ENCODE data around the gene CFAP47.

CFAP47 gene

GRCh38 chrX:36266155-36266554 lies 346.6 kb downstream of the CFAP47 start:
- no peak for DNase-seq

GRCh38 chrX:36310136-36310535 lies 390.6 kb downstream of the CFAP47 start:
- no peak for DNase-seq

DNA sequence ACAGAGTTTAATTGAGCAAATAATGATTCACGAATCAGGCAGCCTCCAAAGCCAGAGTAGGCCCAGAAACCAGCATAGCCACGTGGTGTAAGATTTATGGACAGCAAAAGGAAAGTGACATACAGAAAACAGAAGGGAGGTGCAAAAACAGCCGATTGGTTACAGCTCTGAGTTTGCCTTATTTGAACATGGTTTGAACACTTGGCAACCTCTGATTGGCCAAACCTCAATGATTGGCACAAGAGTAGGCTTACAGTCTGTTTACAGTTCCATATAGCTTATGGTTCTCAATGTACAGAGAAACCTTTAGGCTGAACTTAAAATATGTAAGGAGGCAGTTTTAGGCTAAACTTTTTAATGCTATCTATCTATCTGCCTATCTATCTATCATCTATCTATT lies 394.8 kb downstream of the CFAP47 start:
- DNase-seq = no peak

DNA sequence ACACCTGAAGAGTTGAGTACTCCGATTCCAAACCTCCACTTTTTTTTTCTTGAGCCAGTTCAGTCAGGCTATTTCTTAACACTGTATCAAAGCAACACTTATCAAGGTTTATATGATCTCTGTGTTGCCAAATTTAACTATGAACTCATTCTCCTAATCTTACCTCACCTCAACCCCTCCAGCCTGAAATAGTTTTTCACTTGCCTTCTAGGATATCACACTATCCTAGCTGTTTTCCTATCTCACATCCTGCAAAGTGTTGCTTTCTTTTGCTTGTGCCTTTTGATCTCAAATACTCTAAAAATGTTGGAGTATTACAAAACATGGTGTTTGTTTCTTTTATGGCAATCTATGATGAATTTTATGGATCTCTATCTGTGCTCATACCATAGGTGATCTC lies 415.0 kb downstream of the CFAP47 start:
- DNase-seq = no peak

DNA sequence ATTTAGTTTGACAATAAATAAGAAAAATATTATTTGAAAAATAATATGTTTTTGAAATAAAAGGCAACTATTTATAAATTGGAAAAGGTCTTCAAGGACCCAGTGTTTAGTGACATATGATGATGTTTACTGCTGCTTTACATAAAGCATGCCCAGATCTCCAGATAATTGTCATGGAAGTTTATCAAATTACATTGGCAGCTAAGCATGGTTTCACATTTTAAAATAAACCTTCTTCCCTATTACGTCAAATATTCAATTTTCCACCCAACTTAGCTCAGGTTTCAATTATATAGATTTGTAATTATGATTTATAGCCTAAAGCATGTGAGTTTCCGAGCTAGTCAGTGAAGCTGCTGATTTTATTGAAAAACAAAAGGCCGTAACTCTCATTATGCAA lies 417.2 kb downstream of the CFAP47 start:
- no peak for DNase-seq

DNA sequence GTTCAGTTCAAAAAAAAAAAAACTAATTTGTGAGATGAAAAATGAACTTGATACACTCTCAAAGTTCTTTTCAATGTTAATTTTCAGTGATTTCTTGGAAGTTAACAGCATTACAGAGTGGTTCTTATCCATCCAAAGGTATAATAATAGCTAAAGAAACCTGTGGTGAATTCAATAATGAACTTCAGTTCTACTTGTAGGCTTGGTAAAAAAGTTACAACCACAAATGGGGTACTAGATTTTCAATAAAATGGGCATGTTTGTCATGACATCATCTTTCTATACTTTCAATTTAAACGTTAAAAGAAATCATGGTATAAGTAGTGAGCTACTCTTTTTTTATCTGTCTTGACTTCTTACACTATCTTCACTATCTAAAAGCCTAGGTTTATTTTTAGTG lies 424.8 kb downstream of the CFAP47 start:
- no peak for DNase-seq

DNA sequence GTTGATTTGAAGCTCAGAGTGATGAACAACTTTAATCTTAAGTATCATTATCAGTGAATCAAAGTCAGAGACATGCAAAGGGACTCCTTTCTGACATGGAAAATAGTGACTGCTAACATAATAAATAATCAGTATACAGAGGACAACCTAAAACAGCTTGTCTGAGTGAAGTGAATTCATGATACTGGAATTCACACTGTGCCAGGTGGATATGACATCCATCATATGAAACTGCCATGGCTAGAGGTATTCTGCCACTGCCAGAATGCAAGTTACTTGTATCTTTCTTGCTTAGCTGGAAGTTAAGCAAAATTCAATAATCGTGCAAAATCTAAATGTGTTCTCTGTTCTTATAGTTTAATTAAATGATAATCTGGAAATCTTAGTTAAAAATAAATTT lies 429.0 kb downstream of the CFAP47 start:
- no peak for DNase-seq

DNA sequence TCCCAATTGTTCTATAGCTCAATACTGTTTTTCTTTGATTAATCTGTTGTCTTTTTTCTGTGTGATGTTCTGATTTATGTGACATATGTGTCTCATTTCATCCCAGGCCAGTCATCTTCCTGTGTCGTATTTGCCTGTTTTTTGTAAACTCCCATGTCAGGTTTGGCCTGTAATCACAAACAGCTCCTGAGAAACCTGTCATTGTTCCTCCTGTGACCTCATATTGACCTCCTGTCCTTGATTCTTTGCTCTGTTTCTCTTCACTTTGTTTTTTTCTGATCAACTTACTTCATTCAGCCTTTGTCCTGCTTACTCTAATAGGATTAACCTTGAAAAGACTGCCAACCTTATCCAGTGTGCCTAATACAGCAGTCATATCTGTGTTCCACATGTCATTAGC lies 438.3 kb downstream of the CFAP47 start:
- DNase-seq = no peak

GRCh38 chrX:36364262-36364661 lies 444.7 kb downstream of the CFAP47 start:
- no peak for DNase-seq

GRCh38 chrX:36383495-36383894 lies 464.0 kb downstream of the CFAP47 start:
- no peak for DNase-seq

DNA sequence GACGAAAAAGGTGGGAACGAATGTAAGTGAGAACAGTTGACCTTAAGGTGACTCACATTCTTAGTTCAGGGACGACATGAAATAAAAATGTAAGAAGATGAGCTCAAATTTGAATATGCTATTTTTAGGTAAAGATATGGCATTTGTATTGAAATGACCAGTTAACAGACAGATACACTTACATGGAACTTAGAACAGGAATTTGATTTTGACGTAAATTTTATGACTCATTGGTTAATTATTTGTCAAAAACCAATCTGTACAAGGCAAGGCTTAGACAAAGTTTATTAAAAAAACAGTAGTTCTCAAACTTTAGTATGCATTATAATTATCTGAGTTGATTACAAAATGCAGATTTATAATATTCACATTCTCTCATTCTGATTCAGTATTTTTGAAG lies 469.4 kb downstream of the CFAP47 start:
- DNase-seq = no peak

- DNase-seq = no peak
Measured at GRCh38 chrX:36401774-36402173, 482.2 kb downstream of the CFAP47 start.

DNA sequence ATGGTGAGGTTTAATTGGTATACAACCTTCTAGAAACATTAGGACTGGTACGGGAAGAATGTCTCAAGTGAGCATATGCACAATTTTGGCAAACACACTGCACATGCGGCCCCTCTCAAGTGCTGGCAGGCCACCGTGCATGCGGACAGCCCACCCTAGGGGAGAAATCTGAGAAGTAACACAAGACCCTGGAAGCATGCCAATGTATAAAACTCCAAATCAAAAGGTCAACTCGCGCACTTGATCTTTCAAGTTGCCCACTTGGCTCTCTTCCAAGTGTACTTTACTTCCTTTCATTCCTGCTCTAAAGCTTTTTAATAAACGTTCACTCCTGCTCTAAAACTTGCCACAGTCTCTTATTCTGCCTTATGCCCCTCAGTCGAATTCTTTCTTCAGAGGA lies 488.3 kb downstream of the CFAP47 start:
- no peak for DNase-seq

GRCh38 chrX:36414056-36414455 lies 494.5 kb downstream of the CFAP47 start:
- DNase-seq = no peak

DNA sequence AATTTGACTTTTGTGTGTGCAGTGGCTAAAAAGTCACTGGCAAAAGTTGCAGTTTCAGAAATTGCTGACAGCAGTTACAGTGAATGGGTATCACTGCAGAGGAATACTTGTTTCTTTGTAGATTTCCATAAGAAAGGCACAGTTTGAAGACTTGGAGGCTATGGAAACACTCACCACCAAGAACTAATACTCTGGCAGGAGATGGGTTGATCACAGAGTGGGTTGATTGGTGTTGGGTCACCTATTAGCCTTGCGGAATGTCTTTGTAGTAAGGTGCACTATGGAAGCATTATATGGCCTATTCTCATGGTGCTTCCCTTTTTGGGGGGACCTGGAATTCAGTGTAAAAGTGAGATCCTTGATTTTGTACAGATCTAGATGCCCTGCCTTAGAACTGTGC lies 502.8 kb downstream of the CFAP47 start:
- no peak for DNase-seq

DNA sequence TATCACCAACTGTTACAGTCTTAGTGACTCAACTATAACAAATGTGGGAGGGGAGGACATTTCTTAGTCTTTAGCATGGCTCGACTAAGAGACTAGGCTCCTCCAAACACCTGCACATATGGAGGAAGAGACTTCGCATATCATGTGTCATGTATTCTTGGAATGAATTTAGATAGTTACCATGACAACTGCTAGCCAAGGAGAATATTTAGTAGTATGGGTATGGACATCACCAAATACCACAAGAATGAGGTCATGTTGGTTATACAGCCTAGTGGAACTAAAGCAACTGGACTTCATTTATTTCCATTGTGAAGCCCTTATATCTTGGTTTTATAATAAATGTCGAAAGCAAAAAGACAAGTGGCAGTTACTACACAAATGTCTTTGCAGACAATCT lies 512.3 kb downstream of the CFAP47 start:
- no peak for DNase-seq

DNA sequence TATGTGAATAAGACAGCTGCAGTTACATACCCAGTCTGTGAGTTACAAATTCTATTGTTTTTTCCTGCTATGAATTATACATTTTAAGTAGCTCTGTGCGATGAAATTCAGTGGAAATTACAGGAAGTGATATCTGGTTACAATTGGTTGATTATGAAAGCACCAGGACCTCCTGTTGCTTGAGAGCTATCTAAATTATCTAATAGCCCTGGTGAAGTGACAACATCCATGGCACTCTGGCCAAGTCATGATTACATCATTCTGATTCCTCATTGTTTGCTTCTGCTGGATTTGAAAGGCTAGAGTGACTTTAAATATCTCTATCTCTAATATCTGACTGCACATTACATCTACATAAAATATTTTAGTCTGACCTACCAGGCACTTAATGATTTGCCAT lies 515.0 kb downstream of the CFAP47 start:
- DNase-seq = no peak
